Hepatocyte (in vitro differentiated cells): ENCODE data around the gene CHN2. TPM values are rescaled to one million over a fixed set of nuclear protein-coding genes. Genes with fewer than 3 reads are reported as not detected.

ENCODE experiments used
- DNase-seq: peaks from one replicate; pipeline ENCODE4 v3.0.0-alpha.2; 2016; ENCODE audit warnings: low spot score
- H2AFZ ChIP-seq: fragments of 200-600 bp; sonication (generic); 2 replicates; pipeline ENCODE4 v1.6.0; 2016; ENCODE audit warnings: antibody characterized with exemption, mild to moderate bottlenecking
- H3K27ac ChIP-seq: fragments of 200-600 bp; sonication (generic); 2 replicates; pipeline ENCODE4 v1.5.1; 2016; ENCODE audit warnings: mild to moderate bottlenecking
- H3K27me3 ChIP-seq: fragments of 200-600 bp; sonication (generic); 2 replicates; pipeline ENCODE4 v1.6.1; 2016
- H3K36me3 ChIP-seq: fragments of 200-600 bp; sonication (generic); replicated peaks from 2 replicates; pipeline ENCODE4 v1.5.1; 2016; ENCODE audit warnings: low read depth; ENCODE audit not compliant: insufficient read depth
- H3K4me1 ChIP-seq: fragments of 200-600 bp; sonication (generic); 2 replicates; pipeline ENCODE4 v1.5.1; 2016; ENCODE audit warnings: mild to moderate bottlenecking, moderate library complexity; ENCODE audit not compliant: insufficient read depth
- H3K4me2 ChIP-seq: fragments of 200-600 bp; sonication (generic); 2 replicates; pipeline ENCODE4 v1.6.0; 2016
- H3K4me3 ChIP-seq: fragments of 200-600 bp; sonication (generic); 2 replicates; pipeline ENCODE4 v1.5.1; 2016; ENCODE audit warnings: mild to moderate bottlenecking
- H3K79me2 ChIP-seq: fragments of 200-600 bp; sonication (generic); 2 replicates; pipeline ENCODE4 v1.6.0; 2017; ENCODE audit warnings: mild to moderate bottlenecking
- H3K9me2 ChIP-seq: fragments of 200-600 bp; sonication (generic); replicated peaks from 2 replicates; pipeline ENCODE4 v1.6.0; 2017; ENCODE audit warnings: mild to moderate bottlenecking; ENCODE audit not compliant: insufficient read depth
- H3K9me3 ChIP-seq: fragments of 200-600 bp; sonication (generic); 2 replicates; pipeline ENCODE4 v1.5.1; 2016; ENCODE audit warnings: low read depth, mild to moderate bottlenecking
- H4K20me1 ChIP-seq: fragments of 200-600 bp; sonication (generic); 2 replicates; pipeline ENCODE4 v1.6.0; 2016; ENCODE audit warnings: mild to moderate bottlenecking; ENCODE audit not compliant: insufficient read depth, poor library complexity, severe bottlenecking
- EZH2 ChIP-seq: fragments of 200-600 bp; sonication (generic); IDR thresholded peaks from 2 replicates; pipeline ENCODE4 v1.6.1; 2016; ENCODE audit warnings: antibody characterized with exemption, mild to moderate bottlenecking, borderline replicate concordance
- EZH2phosphoT487 ChIP-seq: fragments of 200-600 bp; sonication (generic); IDR thresholded peaks from one replicate; pipeline ENCODE4 v1.6.1; 2018; ENCODE audit warnings: antibody characterized with exemption, mild to moderate bottlenecking, low read depth, moderate library complexity; ENCODE audit not compliant: unreplicated experiment, severe bottlenecking
- WGBS: methylation state at CpG from one replicate; pipeline ENCODE4 v1.1.6; 2016; ENCODE audit warnings: low lambda C conversion rate; ENCODE audit errors: missing lambda C conversion rate; 5-methylcytosine and 5-hydroxymethylcytosine counted together
- polyA plus RNA-seq: library from polyadenylated mRNA; unstranded; fragments of >200 nt; fragmentation: Nextera tagmentation; extraction: Ambion mirVana; gene quantifications from 2 replicates; pipeline ENCODE4 v1.2.1, GENCODE V29; 2016
- total RNA-seq: library from RNA; depleted of rRNA; stranded (reverse); fragments of >200 nt; gene quantifications from 2 replicates; pipeline ENCODE4 v1.2.3, GENCODE V29; 2014
- TF ChIP-seq, protein P1 (sequence below): fragments of 200-600 bp; sonication (generic); IDR thresholded peaks from 2 replicates; pipeline ENCODE4 v1.5.1; 2016; ENCODE audit warnings: antibody characterized with exemption, mild to moderate bottlenecking; ENCODE audit not compliant: poor library complexity

CHN2 gene
- total and polyA plus RNA-seq, 2 experiments from 2014 or later, result 8.7 to 12.3 TPM

DNA sequence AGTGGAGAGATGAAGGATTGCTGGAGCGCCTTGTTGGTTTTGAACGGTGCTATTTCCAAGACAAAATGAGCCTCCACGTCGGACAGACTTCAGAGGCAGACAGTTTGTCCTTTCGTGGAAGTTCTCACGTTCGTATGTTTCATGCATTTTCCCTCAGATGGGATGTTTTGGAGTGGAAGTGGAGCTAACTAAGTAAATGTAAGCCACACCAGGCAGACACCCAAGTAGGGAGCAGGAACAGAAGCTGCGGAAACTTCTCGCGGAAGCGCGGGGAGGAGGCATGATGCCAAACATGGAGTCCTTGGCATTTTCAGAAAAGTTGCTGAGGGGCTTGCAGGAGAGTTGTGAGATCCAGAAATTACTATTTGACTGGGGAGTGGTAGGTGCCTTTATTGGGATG is 223.5 kb downstream of the CHN2 start:
- H3K4me1 ChIP-seq, result peaks cover 6% of the 10 kb centered on the region
- no peak overlapping the region for H2AFZ ChIP-seq
- no peaks in the 10 kb centered on the region for H4K20me1 ChIP-seq
- no peaks in the 10 kb centered on the region for H3K27me3 ChIP-seq
- WGBS, result 97% methylated on average over 12 of the region's 12 CpGs
- no peaks in the 10 kb centered on the region for H3K9me2 ChIP-seq
- H3K79me2 ChIP-seq, result no peaks in the 10 kb centered on the region
- no peaks in the 10 kb centered on the region for H3K36me3 ChIP-seq
- no peaks in the 10 kb centered on the region for H3K9me3 ChIP-seq
- DNase-seq, result no peak
- TF ChIP-seq EZH2phosphoT487, result no peak
- no peak for TF ChIP-seq EZH2
- TF ChIP-seq, protein P1, sequence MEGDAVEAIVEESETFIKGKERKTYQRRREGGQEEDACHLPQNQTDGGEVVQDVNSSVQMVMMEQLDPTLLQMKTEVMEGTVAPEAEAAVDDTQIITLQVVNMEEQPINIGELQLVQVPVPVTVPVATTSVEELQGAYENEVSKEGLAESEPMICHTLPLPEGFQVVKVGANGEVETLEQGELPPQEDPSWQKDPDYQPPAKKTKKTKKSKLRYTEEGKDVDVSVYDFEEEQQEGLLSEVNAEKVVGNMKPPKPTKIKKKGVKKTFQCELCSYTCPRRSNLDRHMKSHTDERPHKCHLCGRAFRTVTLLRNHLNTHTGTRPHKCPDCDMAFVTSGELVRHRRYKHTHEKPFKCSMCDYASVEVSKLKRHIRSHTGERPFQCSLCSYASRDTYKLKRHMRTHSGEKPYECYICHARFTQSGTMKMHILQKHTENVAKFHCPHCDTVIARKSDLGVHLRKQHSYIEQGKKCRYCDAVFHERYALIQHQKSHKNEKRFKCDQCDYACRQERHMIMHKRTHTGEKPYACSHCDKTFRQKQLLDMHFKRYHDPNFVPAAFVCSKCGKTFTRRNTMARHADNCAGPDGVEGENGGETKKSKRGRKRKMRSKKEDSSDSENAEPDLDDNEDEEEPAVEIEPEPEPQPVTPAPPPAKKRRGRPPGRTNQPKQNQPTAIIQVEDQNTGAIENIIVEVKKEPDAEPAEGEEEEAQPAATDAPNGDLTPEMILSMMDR, result no peak
- H3K4me3 ChIP-seq, result no peak overlapping the region
- H3K4me2 ChIP-seq, result no peak overlapping the region
- no peak overlapping the region for H3K27ac ChIP-seq

DNA sequence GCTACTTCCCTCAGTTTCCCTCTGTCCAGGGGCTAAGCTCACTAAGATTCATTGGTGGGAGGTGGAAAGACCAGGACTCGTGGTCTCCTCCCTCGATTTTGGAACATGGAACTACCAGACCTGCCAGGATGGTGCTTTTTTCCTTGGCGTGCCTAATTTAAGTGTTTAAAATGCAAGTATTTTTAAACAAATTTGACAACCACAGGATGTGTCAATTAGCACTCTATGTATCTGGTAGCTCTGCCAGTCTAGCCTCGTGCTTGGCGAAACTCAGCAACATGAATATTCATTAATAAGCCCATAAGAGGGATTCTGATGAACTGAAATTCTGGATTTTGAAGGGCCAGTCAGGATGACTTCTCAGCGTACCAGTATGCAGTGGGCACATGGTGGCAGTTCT is 224.1 kb downstream of the CHN2 start:
- no peak overlapping the region for H3K27ac ChIP-seq
- TF ChIP-seq EZH2phosphoT487 (no peak), EZH2 (no peak)
- TF ChIP-seq, protein P1, result no peak
- H3K4me1 ChIP-seq, result peaks cover 3% of the 10 kb centered on the region
- H2AFZ ChIP-seq, result no peak overlapping the region
- H3K9me2 ChIP-seq, result no peaks in the 10 kb centered on the region
- H3K9me3 ChIP-seq, result no peaks in the 10 kb centered on the region
- no peak overlapping the region for H3K4me3 ChIP-seq
- no peaks in the 10 kb centered on the region for H3K79me2 ChIP-seq
- no peaks in the 10 kb centered on the region for H3K36me3 ChIP-seq
- H3K27me3 ChIP-seq, result no peaks in the 10 kb centered on the region
- WGBS, result 83% methylated on average over 6 of the region's 6 CpGs
- H4K20me1 ChIP-seq, result no peaks in the 10 kb centered on the region
- DNase-seq, result no peak
- no peak overlapping the region for H3K4me2 ChIP-seq

DNA sequence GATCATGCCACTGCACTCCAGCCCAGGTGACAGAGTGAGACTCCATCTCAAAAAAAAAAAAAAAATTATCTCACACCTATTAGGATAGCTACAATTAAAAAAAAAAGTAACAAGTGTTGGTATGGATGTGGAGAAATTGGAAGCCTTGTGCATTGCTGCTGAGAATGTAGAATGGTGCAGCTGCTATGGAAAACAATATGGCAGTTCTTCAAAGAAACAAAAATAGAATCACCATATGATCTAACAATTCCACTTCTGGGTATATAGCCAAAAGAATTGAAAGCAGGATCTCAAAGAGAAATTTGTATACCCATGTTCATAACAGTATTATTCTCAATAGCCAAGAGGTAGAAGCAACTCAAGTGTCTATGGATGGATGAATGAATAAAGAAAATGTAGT is 225.4 kb downstream of the CHN2 start:
- Histone ChIP-seq H3K9me3 (no peaks in the 10 kb centered on the region), H3K9me2 (no peaks in the 10 kb centered on the region), H3K36me3 (no peaks in the 10 kb centered on the region), H3K4me2 (no peak overlapping the region), H3K4me1 (no peaks in the 10 kb centered on the region), H3K27me3 (no peaks in the 10 kb centered on the region), H2AFZ (no peak overlapping the region), H3K4me3 (no peak overlapping the region), H3K79me2 (no peaks in the 10 kb centered on the region), H4K20me1 (no peaks in the 10 kb centered on the region), H3K27ac (no peak overlapping the region)
- DNase-seq, result no peak
- TF ChIP-seq EZH2 (no peak), EZH2phosphoT487 (no peak)
- TF ChIP-seq, protein P1, result no peak
